Right lobe of liver (tissue), 6 donors: ENCODE data around the gene RNF111. TPM values are rescaled to one million over a fixed set of nuclear protein-coding genes. Genes with fewer than 3 reads are reported as not detected.
"Not testable (repeated sequence)": the region's sequence is repeated elsewhere in the genome, so short reads cannot be mapped to it uniquely, and the experiment has no call there.

ENCODE experiments used
- ATAC-seq, 4 donors: fragments of 200-7000 bp; cut with Tn5 transposase; one replicate each; pipeline ENCODE4 v1.9.1; 2020; ENCODE audit warnings: mild to moderate bottlenecking in 4 of 4, moderate library complexity in 4 of 4
- DNase-seq, 3 donors: peaks; one replicate each; pipeline ENCODE4 v3.0.0-alpha.2; 2020
- H3K27ac ChIP-seq, 3 donors: fragments of 200-600 bp; one replicate each; pipeline ENCODE4 v1.8.0; 2022
- H3K27me3 ChIP-seq, 2 donors: fragments of 200-600 bp; one replicate each; pipeline ENCODE4 v1.8.0; 2022
- H3K36me3 ChIP-seq, 4 donors: fragments of 200-600 bp; sonication (generic) in 1 of 4; one replicate each; pipeline versions ENCODE4 v1.5.1 to v1.8.0; 2017 to 2022; ENCODE audit warnings: control low read depth in 1 of 4
- H3K4me1 ChIP-seq, 4 donors: fragments of 200-600 bp; sonication (generic) in 1 of 4; one replicate each; pipeline versions ENCODE4 v1.5.1 to v1.8.0; 2017 to 2022; ENCODE audit warnings: control low read depth in 1 of 4
- H3K4me3 ChIP-seq, 3 donors: fragments of 200-600 bp; one replicate each; pipeline ENCODE4 v1.8.0; 2022
- H3K9me3 ChIP-seq, 4 donors: fragments of 200-600 bp; sonication (generic) in 1 of 4; one replicate each; pipeline versions ENCODE4 v1.5.1 to v1.8.0; 2017 to 2022; ENCODE audit warnings: control low read depth in 1 of 4
- POLR2A ChIP-seq: fragments of 450-650 bp; IDR thresholded peaks from one replicate; pipeline ENCODE4 v1.6.1; 2017; ENCODE audit warnings: antibody characterized with exemption, mild to moderate bottlenecking
- WGBS: methylation state at CpG from one replicate; pipeline ENCODE4 v1.1.6; 2018; ENCODE audit warnings: low coverage, low lambda C conversion rate; ENCODE audit not compliant: insufficient coverage; ENCODE audit errors: missing lambda C conversion rate; 5-methylcytosine and 5-hydroxymethylcytosine counted together
- intact Hi-C, 2 donors: fragments of 100-400 bp; cut with DNase I; formaldehyde crosslinking; loops; one replicate each; pipeline versions ENCODE4 v1.11.2 to v1.14.1; 2022
- total RNA-seq, 6 experiments: library from RNA; depleted of rRNA in 2 of 6; stranded (reverse); fragments of >200 nt in 2 of 6; fragmentation: NEBNext Ultra II Directional in 3 of 6; extraction: Animal tissue kit (Norgen Biotek cat#: 25700) in 3 of 6; gene quantifications; one replicate each; pipeline versions ENCODE4 v1.1.0 to v1.2.4, GENCODE V29; 2016 to 2023
- TF ChIP-seq, protein P1 (sequence below), 4 donors: fragments of 200-600 bp in 3 of 4; fragments of 450-650 bp in 1 of 4; IDR thresholded peaks; one replicate each; pipeline versions ENCODE4 v1.5.1 to v1.8.0; 2016 to 2022; ENCODE audit warnings: antibody characterized with exemption in 4 of 4, mild to moderate bottlenecking in 2 of 4
- donor health status: DM: no; HTN: yes; CAD: no.
- donor health status: DM: no; HTN: no; CAD: no.
- donor health status: DM: no; HTN: no; CAD: no.
- donor health status: DM: no; HTN: yes; CAD: no.
- donor health status: DM: no; HTN: yes; CAD: no.

RNF111 gene
- total RNA-seq, 6 experiments from 2014 or later, result 7.3 to 19.1 (median 13.4) TPM

DNA sequence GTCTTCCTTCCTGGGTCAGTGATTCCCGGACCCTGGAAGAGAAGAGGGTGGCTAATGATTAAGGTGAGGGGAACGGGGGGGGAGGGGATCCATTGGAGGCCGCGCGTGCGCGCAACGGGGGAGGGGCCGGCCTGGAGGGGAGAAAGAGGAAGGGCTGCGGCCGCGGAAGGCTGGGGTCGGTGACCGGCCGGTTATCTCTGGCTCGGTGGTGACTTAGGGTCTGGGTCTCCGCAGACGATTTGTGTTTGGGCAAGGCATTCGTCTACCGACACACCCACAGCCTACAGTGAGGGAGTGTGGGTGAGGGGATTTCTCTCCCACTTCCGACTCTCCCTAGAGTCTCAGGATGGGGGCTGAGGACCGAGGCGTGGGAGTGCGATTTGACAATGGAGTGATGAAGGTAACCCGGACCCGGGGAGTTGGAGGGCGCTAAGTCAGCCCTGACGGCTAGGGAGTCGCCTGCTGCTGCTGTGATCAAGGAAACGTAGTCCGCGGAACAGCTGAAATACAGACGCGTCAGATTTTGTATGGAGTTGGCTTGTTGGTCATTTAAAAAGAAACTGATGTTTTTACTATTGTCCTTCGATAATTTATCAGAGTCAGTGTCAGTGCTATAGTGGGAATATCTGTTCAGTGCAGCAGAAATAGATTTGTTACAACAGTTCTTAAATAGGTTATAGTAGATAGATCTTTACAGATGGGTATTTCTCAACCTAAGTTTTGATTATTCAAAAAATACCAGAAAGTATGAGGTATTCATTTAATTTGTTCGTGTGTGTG lies 733 bp downstream of the RNF111 start:
- Histone ChIP-seq H3K9me3 (no peaks in the 10 kb centered on the region), H3K36me3 (no peaks in the 10 kb centered on the region), H3K27ac (peak overlapping the region; percentile 90 to 97 (median 94)), H3K4me1 (peaks cover 0 to 11% (median 0%) of the 10 kb centered on the region in 4 donors), H3K4me3 (peak overlapping the region; percentile 76 to 98 (median 92)), H3K27me3 (no peaks in the 10 kb centered on the region)
- no peak for TF ChIP-seq POLR2A
- TF ChIP-seq, protein P1, sequence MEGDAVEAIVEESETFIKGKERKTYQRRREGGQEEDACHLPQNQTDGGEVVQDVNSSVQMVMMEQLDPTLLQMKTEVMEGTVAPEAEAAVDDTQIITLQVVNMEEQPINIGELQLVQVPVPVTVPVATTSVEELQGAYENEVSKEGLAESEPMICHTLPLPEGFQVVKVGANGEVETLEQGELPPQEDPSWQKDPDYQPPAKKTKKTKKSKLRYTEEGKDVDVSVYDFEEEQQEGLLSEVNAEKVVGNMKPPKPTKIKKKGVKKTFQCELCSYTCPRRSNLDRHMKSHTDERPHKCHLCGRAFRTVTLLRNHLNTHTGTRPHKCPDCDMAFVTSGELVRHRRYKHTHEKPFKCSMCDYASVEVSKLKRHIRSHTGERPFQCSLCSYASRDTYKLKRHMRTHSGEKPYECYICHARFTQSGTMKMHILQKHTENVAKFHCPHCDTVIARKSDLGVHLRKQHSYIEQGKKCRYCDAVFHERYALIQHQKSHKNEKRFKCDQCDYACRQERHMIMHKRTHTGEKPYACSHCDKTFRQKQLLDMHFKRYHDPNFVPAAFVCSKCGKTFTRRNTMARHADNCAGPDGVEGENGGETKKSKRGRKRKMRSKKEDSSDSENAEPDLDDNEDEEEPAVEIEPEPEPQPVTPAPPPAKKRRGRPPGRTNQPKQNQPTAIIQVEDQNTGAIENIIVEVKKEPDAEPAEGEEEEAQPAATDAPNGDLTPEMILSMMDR (IDR thresholded peaks at IDR 0.05), result no peak
- intact Hi-C loops, result no loop called here
- peak; percentile 89 to 92 (median 89) for DNase-seq
- ATAC-seq, result peak; percentile 88 to 91 (median 90)
- WGBS, result 0% methylated on average over 31 of the region's 36 CpGs

DNA sequence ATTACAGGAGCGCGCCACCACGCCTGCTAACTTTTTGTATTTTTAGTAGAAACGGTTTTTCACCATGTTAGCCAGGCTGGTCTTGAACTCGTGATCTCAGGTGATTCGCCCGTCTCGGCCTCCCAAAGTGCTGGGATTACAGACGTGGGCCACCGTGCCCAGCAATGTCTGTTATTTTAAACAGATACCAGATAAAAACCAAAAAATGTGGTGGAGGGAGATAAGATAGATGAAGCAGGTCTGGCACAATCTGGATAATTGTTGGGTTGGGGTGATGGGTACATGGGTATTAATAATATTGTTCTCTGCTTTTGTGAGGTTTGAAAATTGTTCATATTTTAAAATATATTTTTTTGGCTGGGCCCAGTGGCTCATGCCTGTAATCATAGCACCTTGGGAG lies 4.7 kb downstream of the RNF111 start:
- 88% methylated on average over 10 of the region's 10 CpGs for WGBS
- Histone ChIP-seq H3K27ac (no peak overlapping the region), H3K36me3 (no peaks in the 10 kb centered on the region), H3K4me3 (no peak overlapping the region), H3K27me3 (no peaks in the 10 kb centered on the region), H3K9me3 (no peaks in the 10 kb centered on the region), H3K4me1 (peaks cover 0 to 17% (median 0%) of the 10 kb centered on the region in 4 donors)
- intact Hi-C loops, result no loop called here
- no peak for ATAC-seq
- no peak for TF ChIP-seq POLR2A
- TF ChIP-seq, protein P1 (IDR thresholded peaks at IDR 0.05), result no peak
- DNase-seq, result no peak

DNA sequence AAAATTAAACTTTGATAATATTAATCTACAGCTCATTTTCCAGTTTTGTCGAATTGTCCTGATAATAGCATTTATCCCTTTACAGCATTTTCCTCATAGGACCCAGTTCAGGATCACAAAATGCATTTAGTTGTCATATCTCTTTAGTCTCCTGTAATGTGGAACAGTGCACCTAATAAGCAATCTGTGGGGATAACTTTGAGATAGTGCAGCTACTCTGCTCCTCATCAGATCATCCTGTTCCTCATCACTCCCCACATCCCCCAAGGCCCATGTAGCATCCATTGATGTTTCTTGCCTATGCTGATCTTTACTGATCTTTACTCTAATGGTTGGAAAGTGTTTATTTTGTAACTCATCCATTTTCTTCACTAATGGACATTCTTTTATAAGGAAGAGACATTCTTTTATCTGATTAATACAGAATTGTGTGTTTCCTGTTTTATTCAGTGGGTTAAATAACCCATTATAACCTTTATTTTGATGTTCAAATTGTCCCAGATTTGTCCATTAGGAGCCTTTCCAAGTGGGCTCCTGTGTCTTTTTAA lies 7.5 kb downstream of the RNF111 start:
- Histone ChIP-seq H3K9me3 (no peaks in the 10 kb centered on the region), H3K4me1 (peaks cover 0 to 15% (median 0%) of the 10 kb centered on the region in 4 donors), H3K27ac (no peak overlapping the region), H3K27me3 (no peaks in the 10 kb centered on the region), H3K4me3 (no peak overlapping the region), H3K36me3 (no peaks in the 10 kb centered on the region)
- DNase-seq (no peak), ATAC-seq (no peak)
- intact Hi-C loops, result no loop called here
- no peak for TF ChIP-seq POLR2A
- TF ChIP-seq, protein P1 (IDR thresholded peaks at IDR 0.05), result no peak
- 83% methylated on average over 1 of the region's 1 CpG for WGBS

DNA sequence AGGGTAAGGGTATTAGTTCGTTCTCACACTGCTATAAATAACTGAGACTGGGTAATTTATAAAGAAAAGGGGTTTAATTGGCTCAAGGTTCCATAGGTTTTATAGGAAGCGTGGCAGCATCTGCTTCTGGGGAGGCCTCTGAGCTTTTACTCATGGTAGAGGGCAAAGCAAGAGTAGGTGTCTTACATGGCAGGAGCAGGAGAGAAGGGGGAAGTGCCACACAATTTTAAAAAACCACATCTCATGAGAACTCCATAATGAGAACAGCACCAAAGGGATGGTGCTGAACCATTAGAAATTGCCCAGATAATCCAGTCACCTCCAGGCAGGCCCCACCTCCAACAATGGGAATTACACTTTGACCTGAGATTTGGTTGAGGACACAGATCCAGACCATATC lies 12.2 kb downstream of the RNF111 start:
- WGBS, result 89% methylated on average over 2 of the region's 2 CpGs
- H3K27me3 ChIP-seq, result no peaks in the 10 kb centered on the region
- DNase-seq (no peak), ATAC-seq (peak in 2 of 4 donors; percentile 15 to 21)
- H3K36me3 ChIP-seq, result peaks cover 0 to 4% (median 0%) of the 10 kb centered on the region in 4 donors
- TF ChIP-seq, protein P1 (IDR thresholded peaks at IDR 0.05), result no peak
- TF ChIP-seq POLR2A, result no peak
- H3K4me3 ChIP-seq, result no peak overlapping the region
- H3K4me1 ChIP-seq, result peaks cover 0 to 15% (median 0%) of the 10 kb centered on the region in 4 donors
- H3K9me3 ChIP-seq, result no peaks in the 10 kb centered on the region
- no peak overlapping the region for H3K27ac ChIP-seq
- intact Hi-C loops, result no loop called here

DNA sequence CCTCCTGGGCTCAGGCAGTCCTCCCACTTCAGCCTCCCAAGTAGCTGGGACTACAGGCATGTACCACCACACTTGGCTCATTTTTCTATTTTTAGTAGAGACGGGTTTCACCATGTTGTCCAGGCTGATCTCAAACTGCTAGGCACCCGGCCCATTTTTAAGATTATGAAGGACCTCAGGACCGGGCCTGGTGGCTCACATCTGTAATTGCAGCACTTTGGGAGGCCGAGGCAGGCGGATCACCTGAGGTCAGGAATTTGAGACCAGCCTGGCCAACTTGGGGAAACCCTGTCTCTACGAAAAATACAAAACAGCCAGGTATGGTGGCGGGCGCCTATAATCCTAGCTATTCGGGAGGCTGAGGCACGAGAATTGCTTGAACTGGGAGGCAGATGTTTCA lies 12.8 kb downstream of the RNF111 start:
- H3K27me3 ChIP-seq, ATAC-seq, intact Hi-C loops, H3K27ac ChIP-seq, H3K4me3 ChIP-seq, H3K36me3 ChIP-seq, H3K9me3 ChIP-seq, DNase-seq: not testable (repeated sequence)
- peaks cover 0 to 10% (median 0%) of the 10 kb centered on the region in 4 donors for H3K4me1 ChIP-seq
- 93% methylated on average over 8 of the region's 10 CpGs for WGBS
